CD1c-positive myeloid dendritic cell (primary cell): ENCODE results near the gene UBE2I.
A peak's percentile ranks its signal among the peaks of the same experiment; 100 is the strongest.

Experiments used
- DNase-seq: peaks from one replicate; pipeline ENCODE4 v3.0.0-alpha.2; 2016; ENCODE audit errors: extremely low spot score

Gene UBE2I

DNA sequence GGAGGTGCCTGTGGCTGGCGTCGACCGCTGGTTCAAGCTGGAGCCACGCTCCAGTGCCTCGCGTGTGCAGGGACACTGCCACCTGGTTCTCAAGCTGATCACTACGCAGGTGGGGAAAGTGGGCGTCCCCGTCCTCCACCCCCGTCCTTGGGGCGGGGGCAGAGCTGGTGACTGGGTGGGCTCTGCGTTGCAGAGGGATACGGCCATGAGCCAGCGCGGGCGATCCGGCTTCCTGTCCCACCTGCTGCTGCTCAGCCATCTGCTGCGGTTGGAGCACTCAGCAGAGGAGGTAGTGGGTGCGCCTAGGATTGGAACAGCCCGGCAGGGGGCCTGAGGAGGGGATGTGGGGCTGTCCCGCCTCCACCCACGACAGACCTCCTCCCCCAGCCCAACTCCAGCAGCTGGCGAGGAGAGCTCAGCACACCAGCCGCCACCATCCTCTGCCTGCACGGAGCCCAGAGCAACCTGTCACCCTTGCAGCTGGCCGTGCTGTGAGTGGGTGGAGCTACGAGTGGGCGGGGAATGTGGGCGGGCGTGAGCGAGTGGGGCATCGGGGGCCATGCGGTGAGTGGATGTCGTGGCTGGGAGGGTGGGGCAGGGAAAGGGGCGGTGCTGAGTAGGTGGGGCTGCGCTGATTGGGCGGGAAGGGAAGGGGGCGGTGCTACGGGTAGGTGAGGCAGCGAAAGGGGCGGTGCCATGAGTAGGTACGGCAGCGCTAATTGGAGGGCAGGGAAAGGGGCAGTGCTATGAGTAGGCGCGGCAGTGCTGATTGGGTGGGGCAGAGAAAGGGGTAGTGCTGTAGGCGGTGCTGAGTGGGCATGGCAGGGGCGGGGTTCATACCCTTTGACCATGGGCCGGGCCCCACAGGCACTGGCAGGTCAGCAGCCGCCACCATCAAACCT lies 33.3 kb downstream of the UBE2I start:
- peak; percentile 93 for DNase-seq

GRCh38 chr16:1343428-1344242 lies 34.2 kb downstream of the UBE2I start:
- peak; percentile 10 for DNase-seq

DNA sequence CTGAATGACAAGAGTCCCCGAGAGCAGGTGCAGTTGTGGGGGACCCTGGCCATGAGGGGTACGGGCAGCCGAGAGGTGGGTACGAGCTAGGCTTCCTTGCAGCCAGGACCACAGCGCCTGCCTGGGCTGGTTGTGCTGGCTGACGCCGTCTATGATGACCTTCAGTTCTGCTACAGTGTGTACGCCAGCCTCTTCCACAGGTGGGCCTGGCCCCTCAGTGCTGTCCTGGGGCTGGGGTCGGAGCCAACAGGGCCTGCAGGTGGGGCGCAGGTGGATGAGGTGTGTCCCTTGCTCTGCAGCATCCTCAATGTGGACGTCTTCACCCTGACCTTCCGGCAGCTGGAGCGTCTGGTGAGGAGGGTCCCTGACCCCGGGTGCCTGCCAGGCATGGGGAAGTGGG lies 35.1 kb downstream of the UBE2I start:
- no peak for DNase-seq

GRCh38 chr16:1345087-1345486 lies 35.7 kb downstream of the UBE2I start:
- DNase-seq, result no peak

DNA sequence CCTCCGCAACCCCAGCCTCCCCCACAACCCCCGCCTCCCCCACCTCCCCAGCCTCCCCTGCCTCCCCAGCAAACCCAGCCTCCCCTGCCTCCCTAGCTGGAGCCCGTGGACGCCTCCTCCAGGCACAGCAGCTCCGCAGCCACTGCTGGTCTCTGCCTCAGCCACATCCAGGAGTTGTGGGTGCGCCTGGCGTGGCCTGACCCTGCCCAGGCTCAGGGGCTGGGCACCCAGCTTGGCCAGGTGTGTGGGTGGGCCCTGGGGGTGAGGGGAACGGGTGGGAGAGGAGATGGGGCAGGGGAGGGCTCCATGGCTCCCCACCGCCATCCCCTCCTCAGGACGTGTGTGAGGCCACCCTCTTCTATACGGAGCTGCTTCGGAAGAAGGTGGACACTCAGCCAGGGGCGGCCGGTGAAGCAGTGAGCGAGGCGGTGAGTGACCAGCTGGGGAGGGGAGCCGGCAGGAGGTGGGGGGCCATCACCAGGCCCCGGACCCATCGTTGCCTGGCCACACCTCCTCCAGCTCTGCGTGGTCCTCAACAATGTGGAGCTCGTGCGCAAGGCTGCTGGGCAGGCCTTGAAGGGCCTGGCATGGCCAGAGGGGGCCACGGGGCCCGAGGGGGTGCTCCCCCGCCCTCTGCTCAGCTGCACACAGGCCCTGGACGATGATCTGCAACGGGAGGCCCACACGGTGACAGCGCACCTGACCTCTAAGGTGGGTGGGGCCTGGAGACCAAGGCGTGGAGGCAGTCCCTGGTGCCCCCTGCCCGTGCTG lies 36.4 kb downstream of the UBE2I start:
- no peak for DNase-seq

- no peak for DNase-seq
Observed at GRCh38 chr16:1346422-1347285, 37.2 kb downstream of the UBE2I start.

GRCh38 chr16:1347286-1347855 lies 37.9 kb downstream of the UBE2I start:
- no peak for DNase-seq

- DNase-seq, result no peak
Observed at GRCh38 chr16:1347962-1348361, 38.5 kb downstream of the UBE2I start.

DNA sequence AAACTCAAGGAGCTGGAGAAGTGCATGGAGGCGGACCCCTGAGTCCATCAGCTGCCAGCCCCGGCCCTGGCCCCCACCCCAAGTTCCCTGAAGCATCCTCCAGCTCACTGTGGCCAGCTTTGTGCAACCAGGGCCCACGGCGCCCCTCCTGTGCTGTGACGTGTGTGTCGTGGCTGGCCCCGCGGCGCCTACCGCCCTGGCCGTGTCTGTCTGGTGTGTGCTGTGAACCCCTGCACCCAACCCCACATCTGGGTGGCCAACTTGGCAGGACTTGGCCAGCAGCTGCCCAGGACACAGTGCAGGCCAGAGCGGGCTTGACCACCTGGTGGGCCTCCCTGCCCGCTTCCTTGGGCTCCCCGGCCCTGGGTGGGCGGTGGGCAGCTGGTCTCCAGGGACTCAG lies 39.0 kb downstream of the UBE2I start:
- DNase-seq, result no peak

DNA sequence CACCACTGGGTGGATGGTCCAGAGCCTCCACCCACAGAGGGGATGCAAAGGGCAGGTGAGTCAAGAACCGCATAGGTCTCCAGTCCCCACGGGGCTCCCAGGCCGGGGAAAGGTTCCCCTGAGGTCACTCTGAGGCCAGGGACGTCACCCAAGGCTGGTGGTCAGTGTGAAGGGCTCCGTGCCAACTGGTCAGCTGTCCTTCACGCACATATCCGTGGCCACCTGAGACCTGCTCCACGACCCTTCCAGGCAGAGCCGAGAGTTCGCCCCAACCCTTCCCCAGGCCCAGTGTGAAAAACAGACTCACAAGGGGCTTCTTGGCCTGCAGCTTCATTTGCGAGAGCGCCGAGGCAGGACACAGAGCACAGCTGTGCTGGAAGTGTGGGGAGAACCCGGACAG lies 39.5 kb downstream of the UBE2I start:
- no peak for DNase-seq

- DNase-seq, result no peak
Observed at GRCh38 chr16:1349351-1349750, 39.9 kb downstream of the UBE2I start.

DNA sequence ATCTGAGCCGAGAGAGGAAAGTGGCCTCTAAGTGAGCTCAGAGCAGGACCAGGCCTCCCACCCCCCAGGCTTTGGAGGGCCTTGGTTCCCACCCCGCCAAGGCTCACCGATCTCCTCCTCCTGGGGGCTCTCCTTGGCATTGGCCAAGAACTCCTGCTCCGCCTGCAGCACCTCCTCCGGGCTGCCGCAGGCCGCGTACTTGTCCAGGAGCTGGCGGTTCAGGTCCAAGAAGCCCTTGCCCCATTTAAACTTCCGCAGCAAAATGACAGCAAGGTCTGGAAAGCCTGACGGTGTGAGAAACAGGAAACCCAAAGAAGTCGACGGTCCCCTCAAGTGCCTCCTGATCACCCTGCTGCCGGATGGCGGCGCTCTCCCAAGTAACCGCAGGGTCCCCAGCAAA lies 40.5 kb downstream of the UBE2I start:
- no peak for DNase-seq

GRCh38 chr16:1350691-1351090 lies 41.3 kb downstream of the UBE2I start:
- DNase-seq, result no peak

GRCh38 chr16:1351215-1351581 lies 41.8 kb downstream of the UBE2I start:
- DNase-seq, result no peak

DNA sequence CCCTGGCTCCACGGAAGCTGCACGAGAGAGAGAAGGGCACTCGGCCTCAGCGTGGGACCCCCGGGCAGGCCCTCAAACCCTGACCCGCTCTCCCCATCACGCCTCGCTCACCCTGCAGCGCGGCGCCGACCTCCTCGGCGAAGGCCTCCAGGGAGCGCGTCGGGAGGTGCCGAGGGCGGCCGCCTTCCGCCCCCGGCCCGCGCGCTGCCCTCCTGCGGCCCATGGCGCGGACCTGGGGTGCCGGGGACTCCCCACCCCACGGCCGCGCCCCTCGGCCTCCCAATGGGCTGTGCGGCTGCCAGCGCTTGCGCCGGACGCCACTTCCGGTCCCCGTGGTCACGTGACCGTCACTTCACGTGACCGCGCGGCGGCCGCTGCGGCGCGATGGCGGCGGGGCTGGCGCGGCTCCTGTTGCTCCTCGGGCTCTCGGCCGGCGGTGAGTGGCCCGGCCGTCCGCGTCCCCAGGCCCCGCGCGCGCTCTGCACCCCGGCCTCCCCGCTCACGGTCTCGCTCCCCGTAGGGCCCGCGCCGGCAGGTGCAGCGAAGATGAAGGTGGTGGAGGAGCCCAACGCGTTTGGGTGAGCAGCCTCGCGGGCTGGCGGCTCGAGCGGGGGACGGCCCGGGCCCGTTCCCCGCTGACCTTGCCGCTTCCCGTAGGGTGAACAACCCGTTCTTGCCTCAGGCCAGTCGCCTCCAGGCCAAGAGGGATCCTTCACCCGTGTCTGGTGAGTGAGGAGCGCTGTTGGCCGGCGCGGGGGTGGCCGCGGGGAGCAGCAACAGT lies 42.3 kb downstream of the UBE2I start, which contains the start of the genes GNPTG and TSR3:
Gene GNPTG, plus strand, starts transcription at position 350 of the 781 bp plus-strand sequence. Its CDS starts 35 bp downstream, at position 385.
Gene TSR3, minus strand, starts transcription at position 297 of the 781 bp plus-strand sequence. Its CDS starts 74 bp downstream, at position 223.
- peak; percentile 97 for DNase-seq

DNA sequence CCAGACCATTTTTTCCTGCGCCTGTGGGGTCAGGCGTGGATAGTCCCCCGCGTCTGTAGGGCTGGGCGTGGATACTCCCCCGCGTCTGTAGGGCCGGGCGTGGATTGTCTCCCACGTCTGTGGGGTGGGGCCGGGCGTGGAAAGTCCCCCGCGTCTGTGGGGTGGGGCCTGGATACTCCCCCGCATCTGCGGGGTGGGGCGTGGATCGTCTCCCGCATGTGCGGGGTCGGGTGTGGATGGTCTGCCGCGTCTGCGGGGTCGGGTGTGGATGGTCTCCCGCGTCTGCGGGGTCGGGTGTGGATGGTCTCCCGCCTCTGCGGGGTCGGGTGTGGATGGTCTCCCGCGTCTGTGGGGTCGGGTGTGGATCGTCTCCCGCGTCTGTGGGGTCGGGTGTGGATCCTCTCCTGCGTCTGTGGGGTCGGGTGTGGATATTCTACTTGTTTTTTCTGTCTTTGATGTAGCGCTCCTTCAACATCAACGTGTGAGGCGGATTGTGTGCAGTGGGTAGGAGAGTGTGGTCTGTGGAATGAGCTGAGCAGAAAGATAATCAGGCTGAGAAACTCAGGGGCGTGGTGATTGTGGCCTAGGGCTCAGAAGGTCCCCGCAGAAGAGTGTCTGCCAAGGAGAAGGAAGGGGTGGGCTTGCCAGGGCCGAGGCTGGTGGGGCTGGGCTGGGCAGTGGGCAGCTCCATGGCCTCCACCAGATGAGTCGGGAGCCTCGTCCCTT lies 45.5 kb downstream of the UBE2I start:
- DNase-seq, result no peak

DNA sequence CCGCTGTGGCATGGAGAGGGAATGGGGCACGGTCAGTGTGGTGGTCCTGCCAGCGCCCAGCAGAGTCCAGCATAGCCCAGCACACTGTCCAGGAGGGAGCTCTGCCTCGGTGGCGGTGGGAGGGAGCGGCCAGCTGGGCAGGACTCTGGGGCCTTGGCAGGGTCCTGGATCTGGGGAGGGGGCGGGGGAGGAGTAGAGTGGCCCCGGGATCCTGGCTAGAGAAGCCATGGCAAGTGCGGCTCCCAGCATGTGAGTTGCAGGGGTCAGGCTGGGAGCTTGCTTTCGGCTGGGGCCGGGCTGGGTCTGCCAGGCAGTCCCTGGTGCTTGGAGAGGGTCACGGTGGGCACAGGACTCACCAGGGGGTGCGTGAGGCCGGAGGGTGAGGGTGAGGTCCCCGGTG lies 46.2 kb downstream of the UBE2I start:
- no peak for DNase-seq

DNA sequence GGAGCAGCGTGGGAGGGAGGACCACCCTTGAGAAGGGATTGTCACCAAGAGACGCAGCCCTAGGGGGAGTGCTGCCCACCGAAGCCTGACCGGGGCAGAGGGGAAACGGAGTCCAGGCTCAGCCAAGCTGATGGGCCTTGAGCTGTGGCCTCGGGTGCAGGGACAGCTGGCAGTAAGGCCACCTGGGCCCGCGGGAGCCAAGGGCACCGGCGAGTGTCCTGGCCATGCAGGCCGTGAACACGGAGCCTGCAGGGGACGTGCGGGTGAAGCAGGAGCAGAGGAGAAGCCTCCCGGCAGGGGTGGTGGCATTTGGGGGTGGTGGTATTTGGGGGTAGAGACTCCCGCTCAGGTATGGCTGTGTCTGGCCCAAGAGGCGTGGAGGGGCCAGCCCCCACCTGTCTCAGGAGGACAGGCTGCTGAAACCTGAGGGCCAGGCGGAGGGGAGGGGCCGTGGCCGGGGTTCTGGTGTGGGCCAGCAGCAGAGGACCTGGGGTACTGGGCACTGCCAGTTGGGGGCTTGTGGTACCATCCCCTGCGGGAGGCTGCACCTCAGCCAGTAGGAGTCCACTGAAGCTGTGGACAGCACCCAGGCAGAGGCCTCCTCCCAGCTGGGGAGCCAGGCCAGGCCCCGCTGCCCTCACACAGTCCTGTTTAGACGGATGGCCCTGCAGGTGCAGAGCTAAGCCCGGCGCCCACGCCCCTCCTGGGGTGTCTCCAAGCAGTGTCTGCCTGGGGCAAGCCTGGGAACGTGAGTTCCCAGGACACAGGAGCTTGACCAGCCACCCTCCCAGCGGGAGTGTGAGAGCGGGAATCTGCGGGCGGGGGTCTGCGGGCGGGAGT lies 46.8 kb downstream of the UBE2I start:
- no peak for DNase-seq
